Head of caudate nucleus (tissue), 42 donors: Measurements from ENCODE around the gene IFT172.

Source experiments
- DNase-seq, 42 donors: peaks; one replicate each; pipeline versions ENCODE4 v3.0.0 to v3.0.0-alpha.2; 2020 to 2021; ENCODE audit warnings: mixed read lengths in 7 of 42
- intact Hi-C: fragments of 100-400 bp; cut with DNase I; formaldehyde crosslinking; loops from one replicate; pipeline ENCODE4 v1.15.0; 2022

IFT172 gene

GRCh38 chr2:27407798-27408491 lies 81.6 kb downstream of the IFT172 start:
- intact Hi-C loops, result loop anchor here (2.0 kb wide), 1 partner anchor 21 kb away; the partner anchor contains the start of gene NRBP1
- DNase-seq, result peak in 12 of 42 donors; percentile 6 to 43 (median 16)

- DNase-seq, result no peak
- intact Hi-C loops, result no loop called here
Observed at GRCh38 chr2:27400348-27401135, 89.0 kb downstream of the IFT172 start.

GRCh38 chr2:27398962-27399361 lies 90.6 kb downstream of the IFT172 start:
- no peak for DNase-seq
- intact Hi-C loops, result no loop called here
